ENCODE results near the gene BNC1. TPM values are rescaled to one million over a fixed set of nuclear protein-coding genes. Genes with fewer than 3 reads are reported as not detected.
A peak's percentile ranks its signal among the peaks of the same experiment; 100 is the strongest.

BNC1 gene, protein sequence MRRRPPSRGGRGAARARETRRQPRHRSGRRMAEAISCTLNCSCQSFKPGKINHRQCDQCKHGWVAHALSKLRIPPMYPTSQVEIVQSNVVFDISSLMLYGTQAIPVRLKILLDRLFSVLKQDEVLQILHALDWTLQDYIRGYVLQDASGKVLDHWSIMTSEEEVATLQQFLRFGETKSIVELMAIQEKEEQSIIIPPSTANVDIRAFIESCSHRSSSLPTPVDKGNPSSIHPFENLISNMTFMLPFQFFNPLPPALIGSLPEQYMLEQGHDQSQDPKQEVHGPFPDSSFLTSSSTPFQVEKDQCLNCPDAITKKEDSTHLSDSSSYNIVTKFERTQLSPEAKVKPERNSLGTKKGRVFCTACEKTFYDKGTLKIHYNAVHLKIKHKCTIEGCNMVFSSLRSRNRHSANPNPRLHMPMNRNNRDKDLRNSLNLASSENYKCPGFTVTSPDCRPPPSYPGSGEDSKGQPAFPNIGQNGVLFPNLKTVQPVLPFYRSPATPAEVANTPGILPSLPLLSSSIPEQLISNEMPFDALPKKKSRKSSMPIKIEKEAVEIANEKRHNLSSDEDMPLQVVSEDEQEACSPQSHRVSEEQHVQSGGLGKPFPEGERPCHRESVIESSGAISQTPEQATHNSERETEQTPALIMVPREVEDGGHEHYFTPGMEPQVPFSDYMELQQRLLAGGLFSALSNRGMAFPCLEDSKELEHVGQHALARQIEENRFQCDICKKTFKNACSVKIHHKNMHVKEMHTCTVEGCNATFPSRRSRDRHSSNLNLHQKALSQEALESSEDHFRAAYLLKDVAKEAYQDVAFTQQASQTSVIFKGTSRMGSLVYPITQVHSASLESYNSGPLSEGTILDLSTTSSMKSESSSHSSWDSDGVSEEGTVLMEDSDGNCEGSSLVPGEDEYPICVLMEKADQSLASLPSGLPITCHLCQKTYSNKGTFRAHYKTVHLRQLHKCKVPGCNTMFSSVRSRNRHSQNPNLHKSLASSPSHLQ
- total RNA-seq (ENCODE audit: low replicate concordance) = not detected in 2 replicates

DNA sequence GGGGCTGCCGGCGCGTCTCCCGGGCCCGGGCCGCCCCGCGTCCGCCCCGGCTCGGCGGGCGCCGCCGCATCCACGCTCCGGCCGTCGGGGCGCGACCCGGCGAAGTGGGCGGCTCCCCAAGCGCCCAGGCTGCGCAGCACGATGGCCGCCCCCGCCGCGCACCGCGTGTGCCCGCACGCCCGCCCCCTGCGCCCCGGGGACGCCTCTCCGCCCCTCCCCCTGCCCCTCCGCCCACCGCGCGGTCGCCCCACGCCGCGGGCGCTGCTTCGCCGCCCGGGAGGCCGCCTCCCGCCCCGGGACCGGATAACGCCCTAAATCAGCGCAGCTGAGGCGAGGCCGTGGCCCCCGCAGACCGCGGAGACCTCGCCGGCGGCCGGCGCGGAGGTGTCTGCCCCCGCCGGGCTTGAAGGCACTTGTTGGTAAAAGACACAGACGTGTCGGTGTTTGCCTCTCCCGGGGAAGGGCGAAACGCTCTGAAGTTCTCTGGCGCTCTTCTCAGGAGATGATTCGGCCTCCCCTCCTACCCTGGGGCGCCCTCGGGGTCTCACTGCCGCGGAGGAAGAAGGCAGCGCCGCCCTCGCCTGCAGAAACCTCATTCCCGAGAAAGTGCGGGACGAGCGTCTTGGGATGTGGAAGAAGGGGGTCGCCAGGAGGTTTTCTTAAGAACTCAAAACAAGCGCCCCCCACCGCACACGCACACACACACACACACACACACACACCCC, at the start of gene BNC1:
Gene BNC1, minus strand, starts transcription at position 106 of the 725 bp plus-strand sequence. Its CDS starts 36 bp downstream, at position 70.
- Histone ChIP-seq H4K20me1 (ENCODE audit: low read depth) (peaks cover 5% of the 10 kb centered on the region), H3K27me3 (peaks cover 86% of the 10 kb centered on the region), H3K79me2 (ENCODE audit: low read depth) (no peaks in the 10 kb centered on the region), H3K27ac (no peak within 1 kb of the TSS), H3K9ac (no peak within 1 kb of the TSS), H3K4me3 (peak within 1 kb of the TSS; percentile 58), H3K9me3 (ENCODE audit: low read depth) (no peaks in the 10 kb centered on the region), H3K4me2 (peak within 1 kb of the TSS; percentile 84), H3F3A (ENCODE audit: low read depth) (peaks cover 23% of the 10 kb centered on the region), H2AFZ (replicated peaks) (peak within 1 kb of the TSS; percentile 96), H3K4me1 (peaks cover 5% of the 10 kb centered on the region), H3K36me3 (no peaks in the 10 kb centered on the region)
- Mint-ChIP-seq H3K27ac (no peak within 1 kb of the TSS), H3K4me1 (peaks cover 10% of the 10 kb centered on the region), H3K27me3 (ENCODE audit: insufficient read depth, low read depth) (peaks cover 54% of the 10 kb centered on the region), H3K36me3 (no peaks in the 10 kb centered on the region), H3K4me3 (peak within 1 kb of the TSS; percentile 86), H3K9me3 (peaks cover 4% of the 10 kb centered on the region)
- TF ChIP-seq EZH2phosphoT487 (IDR thresholded peaks at IDR 0.05) (peak; percentile 72), EZH2 (IDR thresholded peaks at IDR 0.05) (peak; percentile 68)
- TF ChIP-seq, protein P1, sequence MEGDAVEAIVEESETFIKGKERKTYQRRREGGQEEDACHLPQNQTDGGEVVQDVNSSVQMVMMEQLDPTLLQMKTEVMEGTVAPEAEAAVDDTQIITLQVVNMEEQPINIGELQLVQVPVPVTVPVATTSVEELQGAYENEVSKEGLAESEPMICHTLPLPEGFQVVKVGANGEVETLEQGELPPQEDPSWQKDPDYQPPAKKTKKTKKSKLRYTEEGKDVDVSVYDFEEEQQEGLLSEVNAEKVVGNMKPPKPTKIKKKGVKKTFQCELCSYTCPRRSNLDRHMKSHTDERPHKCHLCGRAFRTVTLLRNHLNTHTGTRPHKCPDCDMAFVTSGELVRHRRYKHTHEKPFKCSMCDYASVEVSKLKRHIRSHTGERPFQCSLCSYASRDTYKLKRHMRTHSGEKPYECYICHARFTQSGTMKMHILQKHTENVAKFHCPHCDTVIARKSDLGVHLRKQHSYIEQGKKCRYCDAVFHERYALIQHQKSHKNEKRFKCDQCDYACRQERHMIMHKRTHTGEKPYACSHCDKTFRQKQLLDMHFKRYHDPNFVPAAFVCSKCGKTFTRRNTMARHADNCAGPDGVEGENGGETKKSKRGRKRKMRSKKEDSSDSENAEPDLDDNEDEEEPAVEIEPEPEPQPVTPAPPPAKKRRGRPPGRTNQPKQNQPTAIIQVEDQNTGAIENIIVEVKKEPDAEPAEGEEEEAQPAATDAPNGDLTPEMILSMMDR (IDR thresholded peaks at IDR 0.05) = no peak
- DNase-seq (ENCODE audit: low spot score) = peak; percentile 67

DNA sequence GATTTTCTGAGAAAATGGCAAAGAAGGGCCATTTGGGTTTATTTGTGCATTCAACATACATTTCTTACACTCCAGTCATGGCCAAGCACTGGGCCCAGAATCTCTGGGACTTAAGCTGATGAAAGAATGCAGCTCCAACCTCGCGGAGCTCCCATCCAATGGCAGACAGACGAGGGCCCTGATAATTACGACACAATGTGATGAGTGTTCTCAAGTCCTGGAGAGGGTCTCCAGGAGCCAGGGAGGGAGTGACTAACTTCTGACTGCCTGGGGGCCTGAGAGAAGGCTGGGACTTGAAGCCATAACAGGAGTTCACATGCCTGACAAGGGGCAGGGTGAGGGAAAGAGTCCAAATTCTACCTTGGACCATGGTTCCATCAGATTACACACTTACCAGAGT, 42.6 kb upstream of the BNC1 start:
- peak; percentile 7 for DNase-seq (ENCODE audit: low spot score)
- Mint-ChIP-seq H3K4me1 (no peaks in the 10 kb centered on the region), H3K27ac (no peak overlapping the region)

DNA sequence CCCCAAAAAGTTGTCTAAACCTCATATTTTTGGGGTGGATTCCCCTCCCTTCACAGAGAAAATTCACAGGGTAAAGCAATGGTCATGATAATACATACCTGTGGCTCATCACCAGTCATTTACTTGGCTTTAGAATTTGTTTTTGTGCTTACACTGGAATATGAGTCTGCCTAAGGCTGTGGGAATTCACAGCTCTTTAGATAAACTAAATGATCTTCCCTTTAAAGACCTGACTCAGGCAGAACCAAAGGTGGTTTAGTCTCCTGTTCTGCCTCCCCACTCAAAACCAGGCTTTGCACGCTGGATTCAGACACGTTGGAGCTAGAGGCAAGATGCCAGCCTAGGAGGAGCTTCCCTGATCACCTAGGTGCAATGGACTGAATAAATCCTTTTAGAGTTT, 40.3 kb upstream of the BNC1 start:
- Histone ChIP-seq H3K9me3 (ENCODE audit: low read depth) (no peaks in the 10 kb centered on the region), H3K79me2 (ENCODE audit: low read depth) (no peaks in the 10 kb centered on the region), H3K4me3 (no peak overlapping the region), H3K4me2 (no peak overlapping the region), H2AFZ (replicated peaks) (no peak overlapping the region), H3K4me1 (peaks cover 11% of the 10 kb centered on the region), H3K27me3 (no peaks in the 10 kb centered on the region), H3F3A (ENCODE audit: low read depth) (no peaks in the 10 kb centered on the region), H3K9ac (no peak overlapping the region), H3K27ac (no peak overlapping the region), H3K36me3 (no peaks in the 10 kb centered on the region), H4K20me1 (ENCODE audit: low read depth) (no peaks in the 10 kb centered on the region)
- H3K4me3 Mint-ChIP-seq = no peak overlapping the region
- H3K9me3 Mint-ChIP-seq = no peaks in the 10 kb centered on the region
- H3K27me3 Mint-ChIP-seq (ENCODE audit: insufficient read depth, low read depth) = peaks cover 10% of the 10 kb centered on the region
- no peaks in the 10 kb centered on the region for H3K4me1 Mint-ChIP-seq
- TF ChIP-seq EZH2 (IDR thresholded peaks at IDR 0.05) = no peak
- no peak for TF ChIP-seq EZH2phosphoT487 (IDR thresholded peaks at IDR 0.05)
- TF ChIP-seq, protein P1 (IDR thresholded peaks at IDR 0.05) = no peak
- no peak for DNase-seq (ENCODE audit: low spot score)
- H3K36me3 Mint-ChIP-seq = no peaks in the 10 kb centered on the region
- H3K27ac Mint-ChIP-seq = no peak overlapping the region

More for the DNA sequence above, 42.6 kb upstream of the BNC1 start:
- Histone ChIP-seq H3K4me2 (no peak overlapping the region), H3K4me1 (peaks cover 5% of the 10 kb centered on the region), H3F3A (ENCODE audit: low read depth) (no peaks in the 10 kb centered on the region), H4K20me1 (ENCODE audit: low read depth) (no peaks in the 10 kb centered on the region), H3K27me3 (no peaks in the 10 kb centered on the region), H3K79me2 (ENCODE audit: low read depth) (no peaks in the 10 kb centered on the region), H3K27ac (no peak overlapping the region), H2AFZ (replicated peaks) (peak overlapping the region; percentile 18), H3K9me3 (ENCODE audit: low read depth) (no peaks in the 10 kb centered on the region), H3K9ac (no peak overlapping the region), H3K4me3 (no peak overlapping the region), H3K36me3 (no peaks in the 10 kb centered on the region)
- TF ChIP-seq, protein P1 (IDR thresholded peaks at IDR 0.05) = no peak
- TF ChIP-seq EZH2phosphoT487 (IDR thresholded peaks at IDR 0.05) (no peak), EZH2 (IDR thresholded peaks at IDR 0.05) (no peak)
- no peaks in the 10 kb centered on the region for H3K36me3 Mint-ChIP-seq
- H3K27me3 Mint-ChIP-seq (ENCODE audit: insufficient read depth, low read depth) = peaks cover 8% of the 10 kb centered on the region
- H3K4me3 Mint-ChIP-seq = no peak overlapping the region
- no peaks in the 10 kb centered on the region for H3K9me3 Mint-ChIP-seq

Measured in neural progenitor cell (in vitro differentiated cells).